ENCODE data around the gene INO80E. TPM values are rescaled to one million over a fixed set of nuclear protein-coding genes. Genes with fewer than 3 reads are reported as not detected.

INO80E gene
- total RNA-seq, 1 experiment from 2014 or later: 89.8 TPM

- CTCF ChIA-PET: interaction anchor here (2.6 kb wide), 1 partner anchor 168 kb away, joined by 8 read pairs; no protein-coding TSS in a partner anchor
- H3K4me2 ChIP-seq (ENCODE audit: low read length): no peak overlapping the region
These were observed 20.7 kb downstream of the INO80E start for GRCh38 chr16:30016555-30017276.

GRCh38 chr16:30017277-30017656 is 21.2 kb downstream of the INO80E start:
- POLR2A ChIA-PET: no interaction called here
- BruUV-seq (replicated peaks): no TSS peak
- Histone ChIP-seq H3K9me3 (ENCODE audit: control insufficient read depth in 1 of 2, insufficient read depth in 1 of 2, low read depth in 1 of 2, low read length in 2 of 2) (no peaks in the 10 kb centered on the region), H3K36me3 (ENCODE audit: control insufficient read depth in 1 of 2, insufficient read depth in 2 of 2, low read length in 2 of 2) (no peaks in the 10 kb centered on the region), H3K79me2 (ENCODE audit: insufficient read depth, low read length) (no peaks in the 10 kb centered on the region), H3K4me2 (ENCODE audit: low read length) (no peak overlapping the region), H3K4me1 (ENCODE audit: control insufficient read depth in 1 of 2, insufficient read depth in 2 of 2, low read length in 2 of 2) (peaks cover 0 to 18% of the 10 kb centered on the region in 2 experiments; a peak in 3 of 4 replicates), H3K27me3 (ENCODE audit: insufficient read depth, low read length) (no peaks in the 10 kb centered on the region), H3K27ac (ENCODE audit: low read depth, low read length) (no peak overlapping the region), H2AFZ (ENCODE audit: low read depth, low read length, poor library complexity, severe bottlenecking) (no peak overlapping the region), H3K4me3 (replicated peaks in 1 of 2; ENCODE audit: low read depth in 1 of 2, low read length in 2 of 2) (no peak overlapping the region), H4K20me1 (ENCODE audit: insufficient read depth) (no peaks in the 10 kb centered on the region), H3K9me2 (ENCODE audit: insufficient read depth) (no peaks in the 10 kb centered on the region), H3K9ac (ENCODE audit: low read length) (no peak overlapping the region)
- DNase-seq (ENCODE audit: low read depth, low spot score) (no peak), ATAC-seq (no peak)
- CTCF ChIA-PET: interaction anchor here (2.6 kb wide), 1 partner anchor 169 kb away, joined by 8 read pairs; no protein-coding TSS in a partner anchor
- no peak for TF ChIP-seq ATF3 (IDR thresholded peaks at IDR 0.05)
- TF ChIP-seq SRF (IDR thresholded peaks at IDR 0.05; ENCODE audit: low read depth): no peak
- TF ChIP-seq CTCF (IDR thresholded peaks at IDR 0.05 in 2 of 3, conservative IDR thresholded peaks at IDR 0.05 in 1 of 3; ENCODE audit: borderline replicate concordance in 1 of 3, insufficient read depth in 1 of 3, low read depth in 2 of 3, low read length in 2 of 3): no peak
- TF ChIP-seq CEBPB (IDR thresholded peaks at IDR 0.05; ENCODE audit: low read depth): no peak
- no peak for TF ChIP-seq EGR1 (IDR thresholded peaks at IDR 0.05; ENCODE audit: low read depth)
- no peak for TF ChIP-seq CBX3 (IDR thresholded peaks at IDR 0.05; ENCODE audit: low read depth)
- TF ChIP-seq SP1 (IDR thresholded peaks at IDR 0.05; ENCODE audit: low read depth): no peak
- TF ChIP-seq ZBTB33 (IDR thresholded peaks at IDR 0.05; ENCODE audit: extremely low read depth, insufficient replicate concordance, low read length): no peak
- TF ChIP-seq REST (IDR thresholded peaks at IDR 0.05; ENCODE audit: low read depth): no peak
- RAD21 ChIA-PET (ENCODE audit: low non-redundant PET in 1 of 2, low total read pairs in 2 of 2, uncharacterized antibody in 2 of 2, unreplicated experiment in 2 of 2): no interaction called here
- intact Hi-C loops (cut with micrococcal nuclease): no loop called here

More at GRCh38 chr16:30016555-30017276, 20.7 kb downstream of the INO80E start:
- intact Hi-C loops (cut with micrococcal nuclease): no loop called here
- ChIA-PET RAD21 (ENCODE audit: low non-redundant PET in 1 of 2, low total read pairs in 2 of 2, uncharacterized antibody in 2 of 2, unreplicated experiment in 2 of 2) (no interaction called here), POLR2A (no interaction called here)
- peaks cover 0 to 14% of the 10 kb centered on the region in 2 experiments; a peak in 3 of 4 replicates for H3K4me1 ChIP-seq (ENCODE audit: control insufficient read depth in 1 of 2, insufficient read depth in 2 of 2, low read length in 2 of 2)
- no TSS peak for BruUV-seq (replicated peaks)
- ATAC-seq (no peak), DNase-seq (ENCODE audit: low read depth, low spot score) (no peak)
- no peaks in the 10 kb centered on the region for H3K27me3 ChIP-seq (ENCODE audit: insufficient read depth, low read length)
- H3K36me3 ChIP-seq (ENCODE audit: control insufficient read depth in 1 of 2, insufficient read depth in 2 of 2, low read length in 2 of 2): no peaks in the 10 kb centered on the region
- no peaks in the 10 kb centered on the region for H3K9me2 ChIP-seq (ENCODE audit: insufficient read depth)
- no peak overlapping the region for H2AFZ ChIP-seq (ENCODE audit: low read depth, low read length, poor library complexity, severe bottlenecking)
- no peak overlapping the region for H3K9ac ChIP-seq (ENCODE audit: low read length)
- H3K9me3 ChIP-seq (ENCODE audit: control insufficient read depth in 1 of 2, insufficient read depth in 1 of 2, low read depth in 1 of 2, low read length in 2 of 2): no peaks in the 10 kb centered on the region
- no peaks in the 10 kb centered on the region for H3K79me2 ChIP-seq (ENCODE audit: insufficient read depth, low read length)
- H3K4me3 ChIP-seq (replicated peaks in 1 of 2; ENCODE audit: low read depth in 1 of 2, low read length in 2 of 2): no peak overlapping the region
- no peak for TF ChIP-seq EZH2phosphoT487 (IDR thresholded peaks at IDR 0.05; ENCODE audit: borderline replicate concordance)
- H4K20me1 ChIP-seq (ENCODE audit: insufficient read depth): no peaks in the 10 kb centered on the region
- H3K27ac ChIP-seq (ENCODE audit: low read depth, low read length): no peak overlapping the region

Measured in HCT116 (cell line).